GM21619 (cell line): ENCODE data around the gene SFXN5.
"Not testable (repeated sequence)": the region's sequence is repeated elsewhere in the genome, so short reads cannot be mapped to it uniquely, and the experiment has no call there.

Experiments
- ATAC-seq: cut with Tn5 transposase; IDR thresholded peaks from one replicate; pipeline ENCODE4 v1.9.1; 2021; ENCODE audit not compliant: unreplicated experiment

The SFXN5 gene

GRCh38 chr2:73101626-73102256 lies 30.2 kb upstream of the SFXN5 start:
- no peak for ATAC-seq

GRCh38 chr2:73100956-73101355 lies 29.4 kb upstream of the SFXN5 start:
- no peak for ATAC-seq

DNA sequence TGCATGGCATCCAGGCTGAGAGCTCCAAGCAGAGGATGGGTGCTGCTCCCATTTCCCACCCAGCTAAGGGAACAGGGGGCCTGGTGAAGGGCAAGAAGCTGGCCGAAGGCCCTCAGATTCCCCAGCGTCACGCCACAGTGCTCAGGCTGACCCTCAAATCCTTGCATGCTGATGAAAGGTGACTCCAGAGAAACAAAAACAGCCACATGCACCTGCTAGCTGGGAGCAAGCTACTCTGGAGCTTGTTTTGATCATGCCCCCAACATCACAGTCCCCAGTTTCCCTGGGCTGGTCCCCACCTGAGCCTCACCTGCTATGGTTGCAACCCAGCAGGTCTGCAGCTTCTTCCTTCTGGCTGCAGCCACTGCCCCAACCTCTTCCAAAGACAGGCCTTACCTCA lies 28.0 kb upstream of the SFXN5 start:
- ATAC-seq: no peak

- no peak for ATAC-seq
Observed at GRCh38 chr2:73095910-73096309, 24.4 kb upstream of the SFXN5 start.

- ATAC-seq: not testable (repeated sequence)
Observed at GRCh38 chr2:73093601-73094218, 22.2 kb upstream of the SFXN5 start.

GRCh38 chr2:73092146-73092783 lies 20.8 kb upstream of the SFXN5 start:
- ATAC-seq: no peak

GRCh38 chr2:73091696-73092095 lies 20.2 kb upstream of the SFXN5 start:
- ATAC-seq: no peak

DNA sequence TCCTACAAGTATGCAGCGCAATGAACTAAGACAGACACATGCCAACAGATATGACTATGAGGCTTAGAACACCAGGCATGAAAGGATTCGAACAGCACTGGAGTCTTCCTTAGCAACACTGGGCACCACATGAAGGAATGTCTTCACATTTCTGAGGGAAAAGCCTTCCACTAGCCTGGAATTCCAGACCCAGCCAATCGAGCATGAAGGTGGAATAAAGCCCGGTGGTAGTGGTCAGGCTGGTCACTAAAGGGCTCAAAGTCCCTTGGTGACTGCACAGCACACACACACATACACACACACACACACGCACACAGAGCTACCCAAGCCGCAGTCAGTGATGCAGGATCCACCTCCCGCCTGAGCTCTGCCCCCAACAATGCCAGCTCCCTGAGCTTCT lies 19.7 kb upstream of the SFXN5 start:
- ATAC-seq: no peak

DNA sequence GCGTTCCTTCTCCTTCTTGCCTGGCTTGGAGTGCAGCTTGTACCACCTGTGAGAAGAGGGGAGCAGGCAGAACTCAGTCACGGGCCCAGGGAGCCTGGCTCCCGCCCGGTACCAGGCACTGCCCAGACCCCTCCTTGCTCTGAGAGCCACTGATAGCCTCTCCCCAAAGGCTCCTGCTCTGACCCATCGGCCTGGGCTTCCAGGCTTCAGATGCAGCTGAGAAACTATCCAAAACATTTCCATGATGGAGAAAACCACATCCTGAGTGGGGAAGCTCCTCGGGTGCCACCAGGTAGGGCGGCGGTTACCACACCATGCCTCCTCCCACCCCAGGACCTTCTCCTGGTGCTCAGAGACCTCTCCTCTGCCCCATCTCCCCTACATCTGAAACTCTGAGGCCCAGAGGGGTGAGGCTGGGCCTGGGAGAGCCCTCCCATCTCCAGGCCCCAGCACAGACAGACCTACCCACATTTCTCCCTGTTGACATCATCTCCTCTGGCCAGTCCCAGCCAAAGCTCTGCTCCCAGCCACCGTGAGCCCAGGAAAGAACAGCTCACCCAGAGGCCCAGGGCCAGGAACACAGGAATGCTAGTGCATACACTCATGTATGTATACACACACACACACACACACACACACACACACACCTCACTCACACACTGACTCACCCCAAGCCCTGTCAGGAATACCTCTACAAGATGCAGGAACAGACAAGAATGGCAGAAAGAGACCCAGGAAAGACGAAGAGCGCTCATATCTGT lies 17.9 kb upstream of the SFXN5 start:
- no peak for ATAC-seq

- no peak for ATAC-seq
Observed at GRCh38 chr2:73088703-73089102, 17.2 kb upstream of the SFXN5 start.

- no peak for ATAC-seq
Observed at GRCh38 chr2:73088211-73088610, 16.7 kb upstream of the SFXN5 start.

- no peak for ATAC-seq
Observed at GRCh38 chr2:73087311-73087710, 15.8 kb upstream of the SFXN5 start.

DNA sequence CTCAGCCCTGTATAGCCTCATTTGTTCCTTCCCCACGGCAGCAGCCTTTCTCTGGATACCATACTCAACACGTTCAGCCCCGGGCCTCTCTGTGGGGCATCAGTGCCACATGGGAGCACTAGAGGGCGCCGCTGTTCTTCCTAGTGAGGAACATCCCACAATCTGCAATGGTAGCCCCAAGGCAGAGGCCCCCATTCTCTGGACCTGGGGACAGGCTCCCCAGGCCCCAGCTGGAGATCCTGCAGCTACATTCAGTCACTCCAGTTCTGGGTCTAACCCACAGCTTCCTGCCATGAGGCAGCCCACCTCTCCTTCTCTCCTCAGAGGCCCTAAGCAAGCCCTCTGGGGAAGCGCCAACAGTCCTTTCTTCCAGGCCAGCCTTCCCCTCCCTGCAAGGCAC lies 14.2 kb upstream of the SFXN5 start:
- ATAC-seq: peak; percentile 87

DNA sequence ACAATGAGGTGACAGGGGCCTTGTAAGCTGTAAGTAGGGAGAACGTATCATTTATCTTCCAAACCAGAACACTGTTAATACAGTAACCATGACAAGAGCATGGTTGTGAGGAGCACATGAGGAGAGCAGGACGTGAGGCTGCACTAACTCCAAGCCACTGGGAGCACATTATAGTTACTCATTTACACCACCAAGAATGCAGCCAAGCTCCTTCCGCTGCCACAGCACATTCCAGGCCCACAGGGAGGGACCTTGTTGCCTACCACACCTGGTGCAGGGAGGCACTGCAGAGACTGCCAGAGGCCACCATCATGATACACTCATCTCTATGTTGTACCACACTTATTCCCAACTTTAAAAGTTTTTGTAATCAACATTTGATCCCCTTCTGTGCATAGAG lies 13.5 kb upstream of the SFXN5 start:
- no peak for ATAC-seq

GRCh38 chr2:73083886-73084800 lies 12.6 kb upstream of the SFXN5 start:
- no peak for ATAC-seq

DNA sequence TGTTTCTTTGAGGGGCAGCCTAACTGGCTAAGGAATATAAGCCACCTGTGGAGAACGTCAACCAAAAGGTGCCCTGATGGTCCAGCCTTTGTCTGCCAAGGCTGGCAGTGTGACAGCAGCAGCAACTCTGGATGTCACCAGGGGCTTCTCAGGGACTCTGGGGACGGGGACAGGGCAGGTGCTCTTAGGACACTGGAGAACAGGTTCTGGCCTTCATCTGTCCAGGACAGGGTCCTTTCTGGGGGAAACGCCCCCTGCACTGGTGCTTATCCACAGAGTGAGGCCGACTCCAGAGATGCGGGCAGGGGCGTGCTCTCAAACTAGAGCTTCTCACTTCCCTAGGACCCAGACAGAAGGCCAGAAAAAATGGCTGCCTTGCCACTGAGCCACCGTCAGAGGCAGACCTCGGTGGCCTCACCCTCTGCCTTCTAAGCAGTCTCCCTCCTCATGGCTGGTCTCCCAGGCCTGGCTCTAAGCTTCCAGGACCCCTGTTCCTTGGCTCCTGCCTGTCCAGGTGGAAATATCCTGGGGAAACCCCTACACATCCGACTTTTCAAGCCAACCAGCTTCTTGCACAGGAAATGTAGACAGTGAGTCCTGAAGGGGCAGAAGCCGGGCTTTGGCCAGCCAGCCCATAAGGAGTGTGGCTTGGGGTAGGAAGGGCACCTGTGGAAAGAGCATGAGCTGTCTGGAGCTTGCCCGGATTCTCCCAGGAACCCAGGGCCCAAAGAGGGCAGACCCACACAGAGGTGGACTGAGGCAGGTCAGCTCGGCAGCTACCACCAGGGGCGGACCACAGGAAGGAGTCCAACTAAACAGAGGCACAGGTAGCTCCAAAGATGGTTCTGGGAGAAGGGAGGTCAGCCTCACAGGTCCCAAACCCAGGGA lies 11.3 kb upstream of the SFXN5 start:
- ATAC-seq: no peak

DNA sequence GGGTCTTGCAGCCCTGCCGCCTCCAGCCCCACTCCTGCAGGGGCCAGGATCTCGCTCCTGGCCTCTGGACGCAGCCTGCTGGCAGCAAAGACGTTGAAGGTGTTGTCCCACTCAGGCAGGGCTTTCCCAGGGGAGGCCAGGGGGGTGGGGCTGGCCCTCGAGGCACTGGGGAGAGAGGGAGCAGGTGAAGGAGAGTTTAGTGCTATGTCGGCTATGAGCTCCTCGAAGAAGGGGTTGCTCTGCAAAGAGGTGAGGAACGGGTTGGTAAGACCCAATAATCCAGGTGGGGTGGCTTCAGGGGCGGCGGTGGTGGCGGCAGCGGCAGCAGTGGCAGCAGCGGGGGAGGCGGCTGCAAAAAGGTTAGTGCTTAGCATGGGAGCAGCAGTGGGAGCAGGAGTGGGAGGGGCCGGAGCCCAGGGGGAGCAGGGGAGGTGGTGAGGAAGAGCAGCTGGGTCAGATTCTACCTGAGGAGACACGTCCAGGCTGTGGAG lies 9.7 kb upstream of the SFXN5 start:
- ATAC-seq: no peak

- ATAC-seq: no peak
Observed at GRCh38 chr2:73080321-73081131, 9.0 kb upstream of the SFXN5 start.

GRCh38 chr2:73079636-73080035 lies 8.1 kb upstream of the SFXN5 start:
- no peak for ATAC-seq
